NB4 (cell line): ENCODE data around the gene VAV2.

Source experiments
- DNase-seq: peaks from one replicate; pipeline ENCODE4 v3.0.0; 2010; ENCODE audit warnings: low read depth
- H3K4me3 ChIP-seq: one replicate; pipeline ENCODE4 v1.5.1; 2011; ENCODE audit warnings: mild to moderate bottlenecking, low read depth, low read length, moderate library complexity
- MYC ChIP-seq: IDR thresholded peaks from 2 replicates; pipeline ENCODE4 v1.6.1; 2011; ENCODE audit warnings: low read depth, low read length
- POLR2A ChIP-seq: IDR thresholded peaks from 2 replicates; pipeline ENCODE4 v1.6.1; 2011; ENCODE audit warnings: mild to moderate bottlenecking; ENCODE audit not compliant: insufficient read length; ENCODE audit errors: extremely low read depth
- TF ChIP-seq, protein P1 (sequence below): IDR thresholded peaks from one replicate; pipeline ENCODE4 v1.5.1; 2012; ENCODE audit warnings: low read depth, low read length
- TF ChIP-seq, protein P2 (sequence below): IDR thresholded peaks from 2 replicates; pipeline ENCODE4 v1.6.1; 2011; ENCODE audit warnings: low read depth, low read length

Gene VAV2

DNA sequence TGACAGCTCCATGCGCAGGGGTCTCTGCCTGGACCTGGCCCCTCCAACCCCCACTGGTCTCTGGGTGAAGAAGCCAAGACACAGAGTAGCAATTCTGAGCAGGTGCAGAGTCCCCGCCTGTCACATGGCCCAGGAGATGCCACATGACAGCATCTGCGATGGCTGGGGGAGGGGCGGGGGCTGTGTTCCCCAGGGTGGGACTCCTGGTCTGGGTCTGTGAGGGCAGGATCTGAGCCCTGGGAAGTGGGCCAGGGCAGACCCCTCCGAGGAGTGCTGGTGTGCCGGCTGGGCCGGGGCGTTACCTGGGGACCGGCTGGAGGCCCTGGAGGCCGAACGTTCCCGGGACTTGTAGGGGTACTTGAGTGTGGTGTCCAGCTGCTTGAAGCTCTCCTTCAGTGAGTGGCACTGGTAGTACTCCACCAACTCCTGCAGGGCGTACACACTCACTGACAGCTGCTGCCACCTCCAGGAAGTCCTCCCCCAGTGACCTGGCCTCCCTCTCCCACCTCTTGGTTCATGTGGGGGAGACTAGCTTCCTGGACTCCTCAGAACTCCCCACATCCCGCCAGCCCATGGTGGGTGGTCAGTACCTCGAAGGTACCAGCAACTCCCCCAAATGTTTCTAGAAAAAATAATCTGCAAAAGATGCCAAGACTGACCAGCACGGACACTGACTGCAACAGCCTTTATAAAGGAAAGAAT lies 221.9 kb downstream of the VAV2 start:
- TF ChIP-seq, protein P1, sequence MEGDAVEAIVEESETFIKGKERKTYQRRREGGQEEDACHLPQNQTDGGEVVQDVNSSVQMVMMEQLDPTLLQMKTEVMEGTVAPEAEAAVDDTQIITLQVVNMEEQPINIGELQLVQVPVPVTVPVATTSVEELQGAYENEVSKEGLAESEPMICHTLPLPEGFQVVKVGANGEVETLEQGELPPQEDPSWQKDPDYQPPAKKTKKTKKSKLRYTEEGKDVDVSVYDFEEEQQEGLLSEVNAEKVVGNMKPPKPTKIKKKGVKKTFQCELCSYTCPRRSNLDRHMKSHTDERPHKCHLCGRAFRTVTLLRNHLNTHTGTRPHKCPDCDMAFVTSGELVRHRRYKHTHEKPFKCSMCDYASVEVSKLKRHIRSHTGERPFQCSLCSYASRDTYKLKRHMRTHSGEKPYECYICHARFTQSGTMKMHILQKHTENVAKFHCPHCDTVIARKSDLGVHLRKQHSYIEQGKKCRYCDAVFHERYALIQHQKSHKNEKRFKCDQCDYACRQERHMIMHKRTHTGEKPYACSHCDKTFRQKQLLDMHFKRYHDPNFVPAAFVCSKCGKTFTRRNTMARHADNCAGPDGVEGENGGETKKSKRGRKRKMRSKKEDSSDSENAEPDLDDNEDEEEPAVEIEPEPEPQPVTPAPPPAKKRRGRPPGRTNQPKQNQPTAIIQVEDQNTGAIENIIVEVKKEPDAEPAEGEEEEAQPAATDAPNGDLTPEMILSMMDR: no peak
- TF ChIP-seq MYC (no peak), POLR2A (no peak)
- TF ChIP-seq, protein P2, sequence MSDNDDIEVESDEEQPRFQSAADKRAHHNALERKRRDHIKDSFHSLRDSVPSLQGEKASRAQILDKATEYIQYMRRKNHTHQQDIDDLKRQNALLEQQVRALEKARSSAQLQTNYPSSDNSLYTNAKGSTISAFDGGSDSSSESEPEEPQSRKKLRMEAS: no peak
- DNase-seq: no peak
- no peak overlapping the region for H3K4me3 ChIP-seq

DNA sequence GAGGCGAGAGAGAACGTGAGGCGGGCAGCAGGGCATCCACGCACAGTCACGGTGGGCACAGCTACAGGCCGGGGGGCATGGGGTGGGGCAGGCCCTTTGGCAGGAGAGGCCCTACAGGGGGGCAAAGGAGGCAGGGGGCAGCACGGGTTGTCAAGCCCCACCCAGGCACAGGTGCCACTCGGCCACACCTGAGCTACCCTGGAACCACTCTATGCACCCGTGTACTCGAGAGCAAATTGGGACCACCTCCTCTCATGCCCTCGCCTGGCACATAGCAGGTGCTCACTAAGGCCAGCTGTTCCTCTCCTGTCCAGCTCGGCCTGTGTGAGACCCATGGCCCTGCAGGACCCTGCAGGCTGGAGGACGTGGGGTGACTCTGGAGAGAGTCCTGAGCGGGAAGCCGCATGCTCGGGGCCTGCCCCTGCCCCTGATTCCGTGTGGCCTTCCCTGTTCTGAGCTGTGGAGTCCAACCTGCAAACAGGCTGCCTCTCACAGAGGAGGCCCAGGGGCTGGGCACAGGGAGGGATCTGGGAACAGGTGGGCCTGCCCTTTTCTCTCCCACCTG lies 222.5 kb downstream of the VAV2 start:
- no peak overlapping the region for H3K4me3 ChIP-seq
- TF ChIP-seq POLR2A (no peak), MYC (no peak)
- TF ChIP-seq, protein P2: no peak
- TF ChIP-seq, protein P1: no peak
- DNase-seq: no peak

DNA sequence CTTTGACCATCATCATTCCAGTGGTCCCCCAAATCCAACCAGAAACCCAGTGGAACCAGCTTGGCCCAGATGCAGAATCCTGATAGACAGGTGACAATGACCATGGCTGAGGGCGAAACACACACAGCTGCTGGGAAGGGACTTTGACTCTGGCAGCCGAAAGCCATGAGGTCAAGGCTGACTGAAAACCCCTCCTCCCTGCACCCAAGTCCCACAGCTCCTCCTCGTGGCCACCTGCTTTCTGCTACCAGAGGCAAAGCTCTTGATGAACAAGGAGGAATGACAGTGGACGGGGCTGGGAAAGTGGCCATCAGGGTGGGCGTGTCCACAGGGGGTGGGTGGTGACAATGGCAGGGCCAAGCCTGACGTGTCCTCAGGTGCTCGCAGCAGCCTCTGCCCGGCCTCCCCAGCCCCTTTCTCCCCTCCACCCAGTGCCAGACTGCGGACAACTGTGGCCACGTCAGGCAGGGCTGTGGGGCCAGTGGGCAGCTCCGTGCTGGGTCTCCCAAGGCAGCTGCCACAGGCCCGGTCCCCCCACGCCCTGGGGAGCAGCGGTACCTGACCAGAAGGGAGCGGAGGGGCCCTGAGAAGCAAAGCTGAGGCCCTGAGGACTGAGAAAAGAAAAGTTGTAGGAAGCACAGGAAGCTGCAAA lies 223.1 kb downstream of the VAV2 start:
- H3K4me3 ChIP-seq: no peak overlapping the region
- TF ChIP-seq MYC: no peak
- TF ChIP-seq, protein P1: peak; percentile 64
- peak; percentile 57 for DNase-seq

DNA sequence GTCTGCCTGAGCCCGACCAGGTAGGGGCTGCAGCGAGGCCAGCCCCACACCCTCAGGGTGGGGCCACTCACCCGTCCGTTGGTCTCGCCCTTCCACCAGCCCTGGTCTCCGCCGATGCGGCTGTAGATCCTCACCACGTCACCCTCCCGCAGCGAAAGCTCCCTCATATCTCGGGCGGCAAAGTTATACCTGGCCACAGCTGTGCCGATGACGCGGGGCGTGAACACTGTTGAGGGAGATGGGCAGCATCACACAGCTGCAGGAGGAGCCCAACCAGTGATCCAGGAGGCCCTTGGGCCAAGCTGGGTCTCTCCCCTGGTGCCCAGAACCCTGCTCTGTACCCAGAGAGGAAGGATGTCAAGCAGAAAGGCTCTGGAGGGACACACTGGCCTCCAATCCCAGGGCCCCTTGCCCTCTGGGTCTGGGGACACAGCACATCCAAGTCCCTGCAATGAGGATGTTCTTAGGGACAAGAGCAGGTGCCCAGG lies 223.7 kb downstream of the VAV2 start:
- H3K4me3 ChIP-seq: no peak overlapping the region
- TF ChIP-seq POLR2A (no peak), MYC (no peak)
- TF ChIP-seq, protein P2: no peak
- TF ChIP-seq, protein P1: no peak
- DNase-seq: no peak

DNA sequence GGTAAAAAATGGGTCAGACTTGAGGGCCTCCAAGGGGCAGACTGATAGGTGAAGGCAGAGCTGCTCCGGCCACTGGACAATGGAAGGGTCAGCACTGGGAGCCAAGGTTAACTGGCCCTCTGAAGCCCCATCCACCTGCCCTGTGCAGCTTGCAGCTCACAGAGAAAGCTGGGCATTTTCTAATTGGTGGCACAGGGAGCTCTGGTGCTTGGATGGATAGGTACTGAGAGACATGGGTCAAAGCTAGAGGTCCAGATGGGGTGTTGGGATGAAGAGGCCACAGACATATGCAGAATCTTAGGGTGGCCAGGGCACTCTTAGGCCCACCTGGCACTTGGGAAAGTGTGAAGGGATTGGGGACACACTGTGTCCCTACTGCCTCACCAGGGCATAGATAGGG lies 224.5 kb downstream of the VAV2 start:
- no peak overlapping the region for H3K4me3 ChIP-seq
- DNase-seq: no peak
- no peak for TF ChIP-seq MYC
- TF ChIP-seq, protein P1: no peak
- no peak for TF ChIP-seq POLR2A
- TF ChIP-seq, protein P2: no peak
